Inflammatory macrophage treated with lipopolysaccharide for 1 hour (primary cell): ENCODE measurements around the gene FAM124B.

Experiments
- DNase-seq, 2 donors: peaks; one replicate each; pipeline ENCODE4 v3.0.0-alpha.2; 2020 to 2022

Gene FAM124B, protein sequence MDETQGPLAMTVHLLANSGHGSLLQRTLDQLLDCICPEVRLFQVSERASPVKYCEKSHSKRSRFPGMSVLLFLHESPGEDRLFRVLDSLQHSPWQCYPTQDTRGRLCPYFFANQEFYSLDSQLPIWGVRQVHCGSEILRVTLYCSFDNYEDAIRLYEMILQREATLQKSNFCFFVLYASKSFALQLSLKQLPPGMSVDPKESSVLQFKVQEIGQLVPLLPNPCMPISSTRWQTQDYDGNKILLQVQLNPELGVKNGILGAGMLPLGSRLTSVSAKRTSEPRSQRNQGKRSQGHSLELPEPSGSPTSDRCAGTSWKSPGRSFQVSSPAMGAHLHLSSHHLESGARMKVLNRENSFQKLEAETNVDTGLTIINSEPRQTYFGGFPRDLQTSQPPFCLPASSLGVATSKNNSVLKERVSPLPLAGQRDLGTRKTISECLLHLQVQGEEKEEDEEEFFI

GRCh38 chr2:224401641-224402342 lies at the start of gene FAM124B:
TSS of gene FAM124B (minus strand) at chr2:224402107. CDS start at chr2:224401768, 339 bp downstream.
- DNase-seq: peak; percentile 72 to 75

DNA sequence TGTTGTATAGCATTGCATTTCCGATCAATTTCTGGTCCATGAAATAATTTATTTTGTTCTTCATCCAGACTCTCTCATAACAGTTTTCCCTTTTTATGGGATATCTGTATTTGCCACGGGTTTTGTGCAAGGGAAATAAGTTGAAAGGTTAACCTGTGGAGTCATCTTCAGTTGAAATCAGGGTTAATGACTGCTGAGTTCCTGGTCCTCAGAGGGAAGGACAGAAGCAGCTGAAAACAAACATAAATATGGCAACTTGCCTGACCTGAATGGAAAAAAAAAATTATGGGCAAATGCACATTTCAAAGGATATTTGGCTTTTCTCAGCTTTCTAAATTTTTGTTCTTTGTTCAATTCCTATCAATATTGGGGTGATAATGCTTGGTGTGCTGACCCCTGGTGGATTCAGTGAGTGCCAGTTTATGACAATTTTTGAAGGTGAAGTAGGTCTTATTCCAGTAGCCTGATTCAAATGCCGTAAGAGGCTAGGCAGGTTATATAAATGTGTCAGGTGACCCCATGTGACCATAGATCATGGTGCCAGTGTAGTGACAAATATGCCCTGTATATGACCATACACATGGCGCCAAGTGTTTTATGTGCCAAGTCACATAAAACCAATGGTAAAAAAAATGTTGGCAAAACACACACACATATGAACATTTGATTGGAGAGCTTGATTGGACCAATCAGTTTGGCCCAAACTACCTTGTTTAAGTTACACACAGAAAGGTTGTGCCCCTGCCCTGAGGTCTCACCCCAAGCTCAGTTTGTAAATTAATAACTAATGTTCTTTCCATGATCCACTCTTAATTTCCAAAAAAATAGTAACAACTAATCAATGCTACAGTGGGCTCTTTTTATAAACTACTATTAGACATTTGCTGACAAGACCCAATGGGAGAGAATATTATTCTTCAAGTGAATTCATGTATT lies 47.6 kb upstream of the FAM124B start:
- DNase-seq: peak; percentile 10 to 59

GRCh38 chr2:224448236-224448635 lies 46.3 kb upstream of the FAM124B start:
- DNase-seq: no peak

DNA sequence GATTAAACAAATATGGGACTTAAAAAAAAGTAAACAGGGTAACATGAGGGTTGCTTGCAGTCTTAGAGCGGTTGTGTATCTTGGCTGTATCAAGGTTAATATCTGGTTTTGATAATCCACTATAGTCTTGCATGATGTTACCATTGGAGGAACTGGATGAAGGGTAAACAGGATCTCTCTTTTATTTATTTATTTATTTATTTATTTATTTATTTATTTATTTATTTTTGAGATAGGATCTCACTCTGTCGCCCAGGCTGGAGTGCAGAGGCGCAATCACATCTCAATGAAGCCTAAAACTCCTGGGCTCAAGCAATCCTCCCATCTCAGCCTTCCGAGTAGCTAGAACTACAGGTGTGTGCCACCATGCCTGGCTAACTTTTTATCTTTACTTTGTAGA lies 42.9 kb upstream of the FAM124B start:
- no peak for DNase-seq

DNA sequence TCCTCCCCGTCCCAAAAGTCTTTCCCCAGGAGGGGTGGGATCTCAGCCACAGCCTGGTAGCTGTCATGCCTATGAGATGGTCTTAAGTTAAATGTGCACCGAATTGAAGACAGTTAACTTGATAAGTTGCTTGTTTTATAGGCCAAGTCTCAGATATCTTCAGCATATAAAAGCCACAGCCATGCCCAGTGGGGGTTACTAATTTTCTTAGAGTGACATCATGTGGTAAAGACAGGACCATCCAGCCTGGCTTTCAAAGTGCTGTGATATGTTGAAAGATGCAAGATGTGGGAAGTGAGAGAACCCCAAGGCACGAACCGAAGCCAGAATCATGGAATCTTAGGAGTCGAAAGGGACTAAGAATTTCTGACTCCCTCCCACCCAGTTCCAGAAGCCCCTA lies 42.1 kb upstream of the FAM124B start:
- no peak for DNase-seq

DNA sequence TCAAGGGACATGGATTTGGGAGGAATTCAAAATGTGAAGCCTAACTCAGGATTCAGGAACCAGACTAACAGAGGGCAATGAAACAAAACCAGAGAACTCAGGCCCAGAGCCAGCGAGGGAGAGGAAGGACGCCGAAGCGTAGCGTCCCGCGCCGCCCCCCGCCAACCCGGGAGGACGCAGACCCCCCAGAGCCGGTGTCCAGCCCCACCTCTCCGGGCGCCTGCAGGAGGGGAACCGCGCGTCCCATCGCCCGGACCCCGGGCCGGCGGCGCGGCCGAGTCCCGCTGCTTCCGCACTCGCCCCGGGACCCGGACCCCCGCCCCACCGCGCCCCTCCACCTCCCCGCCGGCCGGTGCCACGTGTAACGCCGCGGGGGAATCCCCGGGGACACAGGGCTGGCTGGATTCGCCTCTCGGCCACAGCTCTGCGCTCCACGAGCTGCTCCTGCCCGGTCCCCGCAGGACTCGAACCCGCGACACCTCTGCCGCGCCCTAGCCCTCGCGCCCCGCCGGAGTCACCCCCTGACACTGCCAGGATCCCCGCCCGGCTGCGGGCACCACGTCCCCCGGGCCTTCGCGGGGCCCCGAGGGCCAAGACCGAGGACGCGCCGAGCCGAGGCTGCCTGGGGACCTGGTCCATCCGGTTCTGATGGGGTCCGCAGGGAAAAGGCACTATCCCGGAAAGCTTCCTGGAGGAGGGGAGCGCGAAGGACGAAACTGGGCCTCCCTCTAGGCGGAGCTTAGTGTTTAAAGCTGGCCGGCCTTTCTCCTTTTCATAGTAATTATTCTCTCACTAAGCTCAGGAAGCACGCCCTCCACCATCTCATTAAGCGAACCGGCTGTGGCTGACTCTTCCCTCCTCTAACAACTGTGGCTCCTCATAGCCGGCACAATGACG lies 40.4 kb upstream of the FAM124B start:
- no peak for DNase-seq

- DNase-seq: peak; percentile 15 to 26
Measured at GRCh38 chr2:224440988-224441387, 39.1 kb upstream of the FAM124B start.

DNA sequence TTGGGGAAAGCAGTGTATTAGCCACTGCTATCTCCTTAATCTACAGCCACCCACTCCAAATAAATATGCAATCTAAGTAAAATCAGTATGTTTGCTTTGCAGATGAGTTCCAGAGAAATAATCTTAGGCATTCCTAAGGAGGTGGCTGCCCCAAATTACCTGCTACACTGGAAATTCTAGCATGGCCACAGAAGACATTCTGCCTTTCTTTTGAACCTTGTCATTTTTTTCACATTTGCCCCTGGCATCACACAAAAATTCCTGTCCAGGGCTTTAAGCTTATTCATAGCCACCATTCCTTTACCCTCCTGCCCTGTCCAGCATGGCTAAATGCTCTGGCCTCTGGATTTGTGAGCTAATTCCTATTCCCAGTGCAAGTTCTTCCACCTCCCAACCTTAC lies 36.8 kb upstream of the FAM124B start:
- no peak for DNase-seq

DNA sequence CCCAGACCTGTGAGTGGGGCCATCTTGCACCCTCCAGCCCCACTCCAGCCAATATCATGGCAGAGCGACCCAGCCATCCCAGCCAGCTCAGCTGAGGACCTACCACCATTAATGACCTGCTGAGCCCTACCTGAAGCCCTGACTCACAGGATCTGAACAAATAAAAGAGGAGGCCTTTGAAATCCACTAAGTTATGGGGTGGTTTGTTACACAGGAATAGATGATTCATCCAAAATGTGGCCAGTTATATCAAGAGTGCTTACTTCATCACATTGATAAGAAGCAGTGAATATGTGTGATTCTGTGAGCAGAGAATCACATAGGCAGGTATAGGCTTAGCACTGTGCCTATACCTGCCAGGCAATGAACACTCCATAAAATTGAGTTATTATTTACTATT lies 34.7 kb upstream of the FAM124B start:
- DNase-seq: no peak

- DNase-seq: no peak
Measured at GRCh38 chr2:224434618-224435017, 32.7 kb upstream of the FAM124B start.

DNA sequence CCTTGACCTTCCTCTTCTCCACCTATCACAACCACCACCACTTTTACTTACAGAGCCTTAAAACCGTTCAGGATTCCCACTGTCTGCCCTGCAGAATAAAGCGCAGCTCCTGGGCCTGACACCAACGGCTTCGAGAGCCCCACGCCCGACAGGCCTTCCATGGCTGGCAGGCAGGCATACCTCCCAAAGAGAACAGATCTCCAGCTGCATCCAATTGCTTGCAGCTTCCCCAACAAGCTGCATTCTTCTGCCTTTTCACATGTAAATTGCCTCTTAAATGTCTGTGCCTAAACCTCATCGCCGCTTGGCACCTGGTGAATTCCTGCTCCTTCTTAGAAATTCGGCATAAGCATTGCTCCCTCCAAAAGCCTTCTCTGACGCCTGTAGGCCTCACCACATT lies 31.5 kb upstream of the FAM124B start:
- no peak for DNase-seq

GRCh38 chr2:224432003-224432579 lies 30.2 kb upstream of the FAM124B start:
- DNase-seq: no peak

- DNase-seq: no peak
Measured at GRCh38 chr2:224429441-224429810, 27.5 kb upstream of the FAM124B start.

- no peak for DNase-seq
Measured at GRCh38 chr2:224428787-224429440, 27.0 kb upstream of the FAM124B start.

DNA sequence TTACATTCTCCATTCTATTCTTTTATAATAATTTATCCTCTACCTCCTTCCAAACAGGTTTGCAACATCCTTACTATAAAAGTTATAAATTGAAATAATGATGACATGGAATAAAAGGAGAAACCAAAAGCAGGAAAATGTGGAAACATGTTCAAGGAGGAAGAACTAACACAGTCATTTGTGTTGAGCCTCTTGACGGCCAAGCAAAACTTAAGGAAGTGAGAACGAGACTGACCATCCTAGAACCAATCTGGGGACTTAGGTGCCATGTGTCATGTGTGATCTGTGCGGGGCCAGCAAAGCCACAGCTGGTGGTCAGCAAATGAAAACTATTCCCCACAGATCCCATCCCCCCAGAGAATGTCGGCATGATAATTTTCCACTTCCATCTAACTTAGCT lies 25.6 kb upstream of the FAM124B start:
- no peak for DNase-seq

DNA sequence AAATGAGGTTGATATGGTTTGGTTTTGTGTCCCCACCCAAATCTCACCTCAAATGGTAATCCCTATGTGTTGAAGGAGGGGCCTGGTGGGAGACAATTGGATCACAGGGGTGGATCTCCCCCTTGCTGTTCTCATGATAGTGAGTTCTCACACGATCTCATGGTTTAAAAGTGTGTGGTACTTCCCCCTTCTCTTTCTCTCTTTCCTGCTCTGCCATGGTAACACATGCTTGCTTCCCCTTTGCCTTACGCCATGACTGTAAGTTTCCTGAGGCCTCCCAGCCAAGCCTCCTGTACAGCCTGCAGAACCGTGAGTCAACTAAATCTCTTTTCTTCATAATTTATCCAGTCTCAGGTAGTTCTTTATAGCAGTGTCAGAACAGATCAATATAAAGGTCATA lies 24.7 kb upstream of the FAM124B start:
- DNase-seq: no peak

GRCh38 chr2:224421065-224421464 lies 19.2 kb upstream of the FAM124B start:
- DNase-seq: no peak

DNA sequence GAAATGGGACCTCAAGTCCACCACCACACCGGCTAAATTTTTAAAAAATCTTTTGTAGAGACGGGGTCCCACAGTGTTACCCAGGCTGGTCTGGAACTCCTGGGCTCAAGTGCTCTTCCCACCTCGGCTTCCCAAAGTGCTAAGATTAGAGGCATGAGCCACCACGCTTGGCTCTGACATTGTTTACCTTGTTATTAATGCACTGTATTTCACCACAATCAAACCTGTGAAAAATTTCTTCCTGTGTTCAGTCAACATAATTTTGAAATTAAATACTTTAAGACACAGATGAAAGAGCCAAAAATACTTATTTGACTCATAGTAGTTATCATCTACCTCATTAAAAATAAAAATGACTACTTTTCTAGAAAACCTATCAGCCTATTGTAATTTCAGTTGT lies 16.0 kb upstream of the FAM124B start:
- no peak for DNase-seq

GRCh38 chr2:224417361-224417729 lies 15.4 kb upstream of the FAM124B start:
- DNase-seq: no peak

GRCh38 chr2:224416656-224417360 lies 14.9 kb upstream of the FAM124B start:
- no peak for DNase-seq

DNA sequence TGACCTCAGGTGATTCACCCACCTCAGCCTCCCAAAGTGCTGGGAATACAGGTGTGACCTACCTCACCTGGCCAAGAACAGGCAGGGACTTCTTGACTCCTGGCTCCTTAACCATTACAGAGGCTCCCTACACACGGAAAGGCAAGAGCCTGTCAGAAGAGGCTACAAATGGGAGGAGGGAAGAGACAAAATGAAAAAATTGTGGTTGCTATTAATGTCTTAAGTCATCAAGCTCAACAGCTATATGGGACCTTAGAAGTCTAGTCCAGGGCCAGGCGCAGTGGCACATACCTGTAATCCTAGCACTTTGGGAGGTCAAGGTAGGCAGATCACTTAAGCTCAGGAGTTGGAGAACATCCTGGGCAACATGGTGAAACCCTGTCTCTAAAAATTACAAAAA lies 11.5 kb upstream of the FAM124B start:
- no peak for DNase-seq
